GM12801 (cell line): Measurements from ENCODE around the gene NLGN2.

Experiments
- CTCF ChIP-seq: IDR thresholded peaks from one replicate; pipeline ENCODE4 v1.5.1; 2011; ENCODE audit warnings: control low read depth; ENCODE audit not compliant: insufficient read length; ENCODE audit errors: extremely low read depth

The NLGN2 gene

GRCh38 chr17:7441266-7441665 lies 33.6 kb downstream of the NLGN2 start:
- no peak for TF ChIP-seq CTCF

DNA sequence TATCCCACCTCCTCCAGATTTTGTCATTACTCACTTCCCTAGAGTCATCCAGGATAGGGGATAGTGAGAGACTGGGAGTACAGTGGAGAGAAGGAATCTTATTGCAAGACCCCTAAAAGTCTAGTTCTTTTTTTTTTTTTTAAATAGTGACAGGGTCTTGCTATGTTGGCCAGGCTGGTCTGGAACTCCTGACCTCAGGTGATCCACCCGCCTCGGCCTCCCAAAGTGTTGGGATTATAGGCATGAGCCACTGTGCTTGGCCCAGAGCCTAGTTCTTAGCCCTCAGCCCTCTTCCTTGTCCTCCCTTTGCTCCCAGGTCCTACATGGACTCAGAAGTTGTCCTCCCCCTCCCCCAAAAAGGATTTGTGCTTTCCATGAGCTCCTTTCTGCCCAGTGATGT lies 34.5 kb downstream of the NLGN2 start:
- TF ChIP-seq CTCF = no peak

- TF ChIP-seq CTCF = no peak
Measured at GRCh38 chr17:7443499-7444485, 36.1 kb downstream of the NLGN2 start.

DNA sequence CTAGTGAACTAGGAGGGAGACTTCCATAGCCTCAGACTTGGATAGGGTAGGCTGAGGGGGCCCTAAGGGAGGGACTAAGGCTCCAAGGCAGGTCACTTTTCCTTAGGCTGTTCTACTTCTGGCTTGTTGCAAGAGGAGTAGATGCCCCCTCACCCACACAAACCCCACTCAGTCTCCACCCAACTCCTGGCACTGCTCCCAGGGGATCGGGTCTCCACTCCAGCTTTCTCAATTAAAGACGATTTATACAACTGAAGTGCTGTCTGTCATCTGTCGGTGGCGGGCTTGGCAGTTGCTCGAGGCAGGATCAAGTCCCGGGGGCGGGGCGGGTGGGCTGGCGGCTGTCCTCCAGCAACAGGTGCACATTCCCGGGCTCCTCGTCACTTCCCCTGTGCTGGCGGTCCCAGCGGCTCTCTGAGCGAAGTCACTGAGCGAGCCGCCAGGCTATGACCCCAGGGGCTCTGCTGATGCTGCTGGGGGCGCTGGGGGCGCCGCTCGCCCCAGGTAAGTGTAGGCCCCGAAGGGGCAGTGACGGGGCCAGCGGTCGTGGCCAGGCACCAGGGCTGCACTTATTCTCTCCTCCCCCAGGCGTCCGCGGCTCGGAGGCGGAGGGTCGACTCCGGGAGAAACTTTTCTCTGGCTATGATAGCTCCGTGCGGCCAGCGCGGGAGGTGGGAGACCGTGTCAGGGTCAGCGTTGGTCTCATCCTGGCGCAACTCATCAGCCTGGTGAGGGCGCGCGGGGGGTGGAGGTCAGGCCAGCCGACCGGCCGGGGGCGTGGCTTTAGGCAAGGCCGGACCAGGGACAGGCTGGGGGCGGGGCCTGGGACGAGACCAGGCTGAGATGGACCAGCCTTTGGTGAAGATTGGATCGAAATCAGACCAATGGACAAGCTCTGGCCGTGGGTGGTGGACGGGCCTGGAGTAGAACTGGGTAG lies 37.3 kb downstream of the NLGN2 start, which contains the start of gene CHRNB1:
Gene CHRNB1, plus strand, starts transcription at position 380 of the 937 bp plus-strand sequence. Its CDS starts 67 bp downstream, at position 447.
- no peak for TF ChIP-seq CTCF

DNA sequence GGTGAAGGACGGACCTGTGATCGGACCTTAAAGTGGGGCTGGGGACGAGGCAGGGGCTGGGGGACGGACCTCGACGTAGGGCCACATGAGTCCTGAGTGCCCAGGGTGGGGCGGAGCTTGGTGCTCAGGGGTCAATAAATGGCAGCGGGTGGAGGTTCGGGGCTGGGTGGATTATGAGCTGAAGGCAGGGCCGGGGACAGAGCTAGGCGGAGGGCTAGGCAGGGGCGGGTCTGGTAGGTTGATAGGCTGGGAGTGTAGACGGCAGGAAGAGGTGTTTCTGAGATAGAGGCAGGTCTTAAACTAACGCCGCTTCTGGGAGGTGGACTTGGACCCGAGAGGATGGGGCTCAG lies 37.9 kb downstream of the NLGN2 start:
- no peak for TF ChIP-seq CTCF

DNA sequence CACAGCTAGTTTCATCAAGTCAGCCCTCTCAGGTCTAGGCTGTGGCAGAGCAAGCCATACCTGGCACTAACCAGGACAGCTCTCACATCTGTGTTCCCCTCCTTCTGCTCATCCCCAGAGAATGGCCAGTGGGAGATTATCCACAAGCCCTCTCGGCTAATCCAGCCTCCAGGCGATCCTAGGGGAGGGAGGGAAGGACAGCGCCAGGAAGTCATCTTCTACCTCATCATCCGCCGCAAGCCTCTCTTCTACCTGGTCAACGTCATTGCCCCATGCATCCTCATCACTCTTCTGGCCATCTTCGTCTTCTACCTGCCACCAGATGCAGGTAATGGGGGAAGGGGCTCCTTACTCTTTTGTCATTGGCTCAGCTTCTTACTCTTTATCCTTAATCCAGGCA lies 40.8 kb downstream of the NLGN2 start:
- TF ChIP-seq CTCF = no peak

DNA sequence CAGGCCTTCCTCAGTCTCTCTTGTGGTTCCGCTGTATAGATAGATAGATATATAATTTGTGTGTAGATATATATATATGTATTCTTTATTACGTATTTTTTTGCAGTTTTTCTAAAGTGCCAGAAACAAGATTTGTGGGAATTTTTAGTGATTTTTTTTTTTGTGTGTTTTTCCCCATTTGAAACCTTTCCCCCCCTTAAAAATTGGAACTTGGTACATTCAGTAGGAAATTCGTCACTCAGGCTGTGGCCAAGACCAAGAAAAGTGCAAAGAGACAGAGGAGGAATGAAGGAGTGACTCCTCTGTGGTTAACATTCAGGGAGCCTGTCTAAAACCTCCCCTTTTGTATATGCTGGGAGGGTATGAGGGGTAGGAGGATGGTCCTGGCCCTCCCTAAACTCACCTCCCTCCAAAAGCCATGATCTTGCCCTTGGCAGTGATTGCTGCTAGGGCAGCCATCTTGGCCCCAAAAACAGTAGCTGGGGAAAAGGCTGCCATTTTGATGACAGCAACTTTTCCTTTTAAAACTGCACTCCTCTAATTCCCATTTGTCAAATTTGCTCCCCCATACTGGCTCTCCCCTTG lies 52.4 kb downstream of the NLGN2 start:
- TF ChIP-seq CTCF = no peak
